ENCODE measurements around the gene TBC1D19.
"Not testable (repeated sequence)": the region's sequence is repeated elsewhere in the genome, so short reads cannot be mapped to it uniquely, and the experiment has no call there.

TBC1D19 gene

DNA sequence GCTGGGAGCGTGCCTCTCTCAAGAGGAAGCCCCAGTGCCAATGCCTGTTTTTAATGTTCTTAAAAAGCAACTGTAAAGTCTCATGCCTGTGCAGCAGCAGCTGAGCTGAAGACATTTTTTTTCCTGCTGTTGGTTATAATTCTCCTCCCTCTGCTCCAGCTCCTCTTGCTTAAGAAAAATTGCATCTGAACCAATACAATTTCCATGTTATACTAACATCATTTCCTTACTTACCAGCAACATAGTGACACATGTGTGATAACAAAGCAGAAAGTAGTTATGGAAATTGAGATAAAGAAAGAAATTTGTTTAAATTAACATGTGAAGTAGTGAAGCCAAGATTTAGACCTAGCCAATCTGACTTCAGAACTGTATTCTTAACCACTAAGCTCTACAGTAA lies 101.4 kb downstream of the TBC1D19 start:
- no peak for DNase-seq

DNA sequence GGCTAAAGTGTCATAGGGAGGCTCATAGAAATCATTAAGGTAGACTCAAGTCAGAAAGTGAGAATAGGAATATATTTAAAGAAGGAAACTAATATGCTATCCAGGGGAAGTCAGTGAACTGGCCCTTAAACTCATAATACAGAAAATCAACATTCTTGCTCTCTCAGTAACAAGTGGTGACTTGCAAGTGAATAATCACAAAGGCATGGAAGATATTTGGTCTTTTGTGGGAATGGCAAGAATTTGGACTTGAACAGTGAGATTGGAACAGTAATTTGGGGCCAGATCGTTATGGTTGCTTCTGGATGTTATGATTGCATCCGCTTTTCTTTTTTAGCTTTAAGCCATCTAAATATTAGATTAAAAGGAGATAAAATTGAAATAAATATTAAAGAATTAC lies 103.8 kb downstream of the TBC1D19 start:
- no peak for DNase-seq

DNA sequence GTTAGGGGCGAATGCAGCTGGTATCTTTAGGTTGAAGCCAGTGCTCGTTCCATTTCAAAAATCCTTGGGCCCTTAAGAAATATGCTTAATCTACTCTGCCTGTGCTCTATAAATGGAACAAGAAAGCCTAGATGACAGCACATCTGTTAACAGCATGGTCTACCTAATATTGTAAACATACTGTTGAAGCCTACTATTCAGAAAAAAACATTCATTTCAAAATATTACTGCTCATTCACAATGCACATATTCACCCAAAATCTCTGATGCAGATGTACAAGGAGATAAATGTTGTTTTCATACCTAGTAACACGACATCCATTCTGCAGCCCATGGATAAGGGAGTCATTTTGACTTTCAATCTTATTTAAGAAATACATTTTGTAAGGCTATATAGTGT lies 106.6 kb downstream of the TBC1D19 start:
- no peak for DNase-seq

DNA sequence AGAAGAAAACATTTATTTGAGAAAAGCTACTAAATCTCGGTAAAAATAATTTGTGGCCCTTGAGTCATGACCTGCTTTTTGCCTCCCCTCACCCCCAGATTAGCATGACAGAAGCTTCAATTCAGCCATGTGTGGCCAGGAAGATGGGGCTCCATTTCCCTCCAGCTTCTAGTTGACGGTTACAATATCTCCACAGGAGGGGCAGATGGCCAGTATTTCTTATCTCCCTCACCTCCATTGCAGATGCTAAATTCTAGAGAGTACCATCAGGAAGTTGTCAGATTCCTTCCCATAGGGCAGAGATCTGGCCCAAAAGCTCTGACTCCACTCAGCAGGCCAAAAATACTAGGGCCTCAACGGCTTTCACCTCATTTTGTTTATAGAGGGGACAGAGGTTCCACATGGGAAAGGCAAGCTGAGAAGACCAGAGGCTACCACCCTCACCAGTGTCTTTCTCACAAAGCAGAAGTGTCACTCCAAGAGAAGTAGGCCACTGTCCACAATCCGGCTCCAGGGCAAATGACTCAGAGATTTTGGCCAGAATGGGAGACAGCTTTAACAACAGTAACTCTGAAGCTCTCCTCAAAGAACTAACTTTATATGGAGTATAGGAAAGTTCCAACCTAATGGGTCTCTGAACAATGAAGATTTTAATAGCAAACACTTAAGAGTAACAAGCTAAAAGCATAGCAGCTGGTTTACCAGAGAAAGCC lies 108.3 kb downstream of the TBC1D19 start:
- no peak for DNase-seq

DNA sequence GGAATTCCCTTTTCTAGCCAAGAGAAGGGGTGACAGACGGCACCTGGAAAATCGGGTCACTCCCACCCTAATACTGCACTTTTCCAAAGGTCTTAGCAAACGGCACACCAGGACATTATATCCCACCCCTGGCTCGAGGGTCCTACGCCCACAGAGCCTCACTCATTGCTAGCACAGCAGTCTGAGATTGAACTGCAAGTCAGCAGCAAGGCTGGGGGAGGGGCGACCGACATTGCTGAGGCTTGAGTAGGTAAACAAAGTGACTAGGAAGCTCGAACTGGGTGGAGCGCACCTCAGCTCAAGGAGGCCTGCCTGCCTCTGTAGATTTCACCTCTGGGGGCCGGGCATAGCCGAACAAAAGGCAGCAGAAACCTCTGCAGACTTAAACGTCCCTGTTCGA lies 110.2 kb downstream of the TBC1D19 start:
- DNase-seq: not testable (repeated sequence)

DNA sequence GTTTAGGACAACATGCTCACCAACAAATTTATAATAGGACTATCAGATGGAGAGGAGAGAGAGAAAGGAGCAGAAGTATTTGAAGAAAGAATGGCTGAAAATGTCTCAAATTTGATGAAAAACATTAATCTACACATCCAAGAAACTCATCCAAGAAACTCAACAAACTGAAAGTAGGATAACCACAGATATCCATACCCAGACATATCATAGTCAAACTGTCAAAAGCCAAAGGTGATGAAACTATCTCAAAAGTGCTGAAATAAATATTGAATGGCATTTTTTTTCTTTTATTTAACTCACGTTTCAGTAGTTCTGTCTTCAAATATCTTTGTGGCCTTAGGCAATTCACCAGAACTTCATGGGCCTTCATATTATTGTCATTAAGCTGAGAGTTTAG lies 116.2 kb downstream of the TBC1D19 start:
- DNase-seq: no peak

DNA sequence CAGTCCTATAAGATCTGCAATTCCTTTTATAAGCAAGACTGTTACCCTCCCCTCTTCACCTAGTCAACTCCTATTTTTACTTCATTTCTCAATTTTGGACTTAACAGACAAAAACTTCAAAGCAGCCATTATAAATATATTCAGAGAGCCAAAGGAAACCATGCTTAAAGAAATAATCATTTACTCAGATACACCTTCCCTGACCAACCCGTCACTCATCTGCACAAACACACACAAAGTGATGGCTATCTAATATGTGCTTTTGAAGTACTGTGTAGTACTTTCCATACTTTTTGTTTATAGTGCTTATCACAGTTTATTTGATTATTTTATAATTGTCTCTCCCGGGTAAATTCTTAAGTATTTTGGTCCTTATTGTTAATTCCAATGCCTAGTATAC lies 117.2 kb downstream of the TBC1D19 start:
- DNase-seq: no peak

DNA sequence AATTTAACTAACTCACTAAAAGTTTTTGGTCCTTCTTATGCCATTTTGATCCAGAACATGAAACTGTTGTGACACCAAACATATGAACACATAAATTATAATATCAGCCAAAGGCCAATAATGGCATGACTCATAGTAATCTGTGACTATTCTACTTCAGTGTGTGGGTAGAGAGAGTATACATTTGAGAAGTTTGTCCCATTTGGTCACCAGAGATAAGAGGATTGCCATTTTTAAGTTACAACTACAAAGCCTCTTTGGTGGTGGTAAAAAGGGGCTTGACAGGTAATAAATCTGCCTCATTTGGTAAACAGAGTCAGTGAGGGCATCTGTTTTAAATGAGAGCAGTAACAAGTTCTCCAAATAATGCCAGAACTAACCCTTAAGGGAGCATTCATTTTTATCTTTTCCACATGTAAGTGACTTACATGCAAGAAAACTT lies 117.9 kb downstream of the TBC1D19 start:
- DNase-seq: no peak

DNA sequence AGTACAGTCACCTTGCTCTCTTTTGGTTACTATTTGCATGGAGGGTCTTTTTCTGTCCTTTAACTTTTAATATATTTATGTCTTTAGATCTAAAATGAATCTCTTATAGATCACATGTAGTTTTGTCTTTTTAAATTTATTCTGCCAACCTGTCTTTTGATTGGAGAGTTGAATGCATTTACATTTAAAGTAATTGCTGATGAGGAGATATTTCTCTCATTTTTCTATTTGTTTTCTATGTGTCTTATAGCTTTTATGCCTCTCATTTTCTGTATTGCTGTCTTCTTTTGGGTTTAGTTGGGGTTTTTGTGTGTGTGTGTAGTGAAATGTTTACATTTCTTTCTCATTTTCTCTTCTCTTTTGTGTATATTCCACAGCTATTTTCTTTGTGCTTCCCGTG lies 123.5 kb downstream of the TBC1D19 start:
- no peak for DNase-seq

DNA sequence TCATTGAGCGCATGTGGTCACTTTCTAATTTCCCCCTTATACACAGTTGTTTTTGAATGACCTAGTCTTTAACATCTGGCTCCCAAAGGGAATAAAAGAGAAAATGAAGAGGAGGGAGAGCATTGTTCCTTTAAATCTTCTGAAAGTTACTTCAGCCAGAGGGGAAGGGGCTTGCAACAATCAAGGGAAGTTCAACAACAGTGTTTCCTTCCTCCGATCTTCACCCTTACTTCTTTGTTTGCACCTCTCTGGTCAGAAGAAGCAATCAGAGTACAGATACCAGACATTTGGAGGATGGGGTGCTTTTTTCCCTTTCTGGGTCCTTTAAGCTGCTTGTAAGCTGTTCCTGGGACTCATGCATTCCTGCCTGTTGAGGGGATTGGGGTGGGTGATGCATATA lies 125.4 kb downstream of the TBC1D19 start:
- DNase-seq: no peak

DNA sequence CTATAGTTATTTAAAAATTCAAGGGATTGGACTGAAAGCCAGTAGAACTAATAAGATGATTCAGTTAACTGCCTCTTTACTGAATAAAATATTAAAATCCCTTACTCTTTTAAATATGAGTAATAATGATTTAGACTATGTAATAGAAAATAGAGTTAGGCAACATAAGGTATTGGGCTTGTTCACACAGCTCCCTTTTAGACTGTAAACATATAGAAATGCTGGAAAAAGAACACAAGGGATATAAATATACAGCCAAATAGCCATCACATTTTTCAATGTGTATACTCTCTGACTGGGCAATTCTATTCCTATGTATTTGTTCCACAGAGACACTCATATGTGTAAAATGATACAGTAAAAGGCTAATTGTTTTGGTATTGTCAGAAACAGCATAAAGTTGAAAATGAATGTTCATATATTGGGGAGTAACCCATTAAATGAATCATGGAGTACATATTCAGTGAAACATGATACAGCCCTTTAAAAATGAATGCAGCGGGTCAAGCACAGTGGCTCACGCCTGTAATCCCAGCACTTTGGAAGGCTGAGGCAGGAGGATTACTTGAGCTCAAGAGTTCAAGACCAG lies 129.8 kb downstream of the TBC1D19 start:
- no peak for DNase-seq

DNA sequence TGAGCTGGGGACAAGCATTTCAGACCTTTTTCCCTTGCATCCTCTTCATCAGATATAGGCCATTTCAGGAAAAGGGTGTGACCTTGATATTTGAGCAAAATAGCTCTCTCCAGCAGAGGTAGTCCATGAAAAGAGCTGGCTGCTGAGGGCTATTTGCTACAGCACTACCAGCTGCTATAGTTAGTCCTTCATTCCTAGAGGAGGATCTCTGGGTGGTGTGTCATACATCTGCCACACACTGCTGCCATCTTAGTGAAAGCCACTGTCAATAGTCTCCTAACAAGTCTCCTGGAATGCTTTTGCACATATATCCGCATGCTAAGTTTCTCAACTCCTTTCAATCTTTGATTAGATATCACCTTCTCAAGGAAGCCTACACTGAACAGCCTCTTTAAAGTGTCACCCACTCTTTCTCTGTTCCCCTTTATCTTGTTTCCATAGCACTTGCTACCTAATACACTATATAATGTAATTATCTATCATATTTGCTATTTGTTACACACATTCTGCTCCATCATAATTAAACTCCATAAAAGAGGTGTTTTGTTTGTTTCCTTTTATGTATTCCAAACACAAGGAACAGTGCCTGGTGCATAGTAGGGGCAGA lies 131.9 kb downstream of the TBC1D19 start:
- no peak for DNase-seq

DNA sequence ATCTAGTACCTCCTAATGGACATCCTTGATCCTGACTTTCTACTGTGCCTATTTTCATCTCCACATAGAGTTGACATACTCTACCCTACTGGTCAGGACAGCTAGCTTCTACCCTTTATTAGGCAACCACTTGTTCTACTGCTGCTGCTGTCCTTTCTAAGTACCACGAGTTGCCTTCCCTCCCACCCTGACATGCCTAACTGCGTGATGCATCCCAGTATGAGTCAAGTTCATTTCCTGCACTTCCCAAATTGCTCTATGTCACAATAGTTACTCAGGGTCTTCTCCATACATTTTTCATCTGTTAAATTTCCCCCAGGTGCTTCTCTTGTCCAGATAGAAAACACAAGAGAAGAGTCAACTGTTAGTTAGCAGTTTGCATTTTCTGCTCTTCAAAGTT lies 133.4 kb downstream of the TBC1D19 start:
- no peak for DNase-seq

DNA sequence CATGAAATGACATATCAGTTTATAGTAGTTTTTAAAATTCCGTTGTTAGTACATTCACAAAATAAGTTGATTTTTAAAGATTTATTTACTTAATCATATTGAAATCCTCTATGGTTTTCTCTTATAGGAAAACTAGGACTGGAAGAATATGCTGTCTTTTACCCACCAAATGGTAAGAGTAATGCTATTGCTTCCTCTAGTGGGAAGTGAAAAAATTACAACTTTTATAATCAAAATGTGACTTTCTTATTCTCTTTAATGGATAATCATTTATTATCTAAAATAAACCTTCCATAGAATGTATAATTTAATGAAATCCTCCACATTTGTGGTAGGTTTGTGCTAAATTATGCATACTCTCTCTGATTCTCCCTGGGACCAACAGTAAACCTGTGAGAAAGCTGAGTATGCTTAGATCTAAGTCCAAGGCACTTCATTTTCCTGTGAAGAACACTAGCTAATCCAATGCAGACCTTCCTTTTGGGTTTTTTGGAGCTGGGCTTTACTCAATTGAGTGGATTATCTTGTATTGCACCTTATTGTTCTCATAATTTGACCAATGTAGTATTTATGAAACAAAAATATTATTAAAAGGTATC lies 136.2 kb downstream of the TBC1D19 start:
- DNase-seq: no peak

DNA sequence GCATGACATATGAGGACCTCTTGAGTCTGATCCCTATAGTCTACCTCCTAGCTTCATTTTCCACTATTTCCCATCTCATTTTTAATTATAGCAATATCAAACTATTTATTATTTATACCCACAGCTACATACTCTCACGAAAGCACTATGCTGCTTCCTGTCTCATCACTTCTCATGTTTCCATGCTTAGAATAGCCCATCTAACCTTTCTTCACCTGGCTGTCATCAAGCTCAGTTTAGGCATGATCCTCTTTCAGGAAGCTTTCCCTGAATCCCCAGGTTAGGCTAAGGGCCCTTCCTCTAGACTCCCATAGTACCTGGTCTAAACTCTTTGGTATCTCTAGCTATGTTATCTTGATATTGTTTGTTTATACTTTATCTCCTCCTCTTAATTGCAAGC lies 137.8 kb downstream of the TBC1D19 start:
- DNase-seq: no peak

DNA sequence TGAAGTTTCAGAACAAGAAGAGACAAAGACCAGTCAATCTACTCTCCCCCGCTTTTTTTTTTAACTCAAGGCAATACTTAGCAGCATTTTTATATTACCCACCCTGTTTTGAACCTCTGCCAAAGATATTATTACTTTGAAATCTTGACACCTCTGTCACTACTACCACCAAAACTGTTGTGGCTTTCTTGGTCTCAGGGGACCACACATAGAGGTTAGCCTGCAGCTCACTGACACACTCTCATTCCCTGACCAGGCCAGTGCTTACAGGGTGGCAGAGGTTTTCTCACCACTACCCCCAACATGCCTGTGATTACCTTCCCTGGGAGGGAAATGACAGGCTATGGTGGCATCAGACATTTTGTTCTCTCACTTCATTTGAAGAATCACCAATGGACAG lies 139.3 kb downstream of the TBC1D19 start:
- no peak for DNase-seq

DNA sequence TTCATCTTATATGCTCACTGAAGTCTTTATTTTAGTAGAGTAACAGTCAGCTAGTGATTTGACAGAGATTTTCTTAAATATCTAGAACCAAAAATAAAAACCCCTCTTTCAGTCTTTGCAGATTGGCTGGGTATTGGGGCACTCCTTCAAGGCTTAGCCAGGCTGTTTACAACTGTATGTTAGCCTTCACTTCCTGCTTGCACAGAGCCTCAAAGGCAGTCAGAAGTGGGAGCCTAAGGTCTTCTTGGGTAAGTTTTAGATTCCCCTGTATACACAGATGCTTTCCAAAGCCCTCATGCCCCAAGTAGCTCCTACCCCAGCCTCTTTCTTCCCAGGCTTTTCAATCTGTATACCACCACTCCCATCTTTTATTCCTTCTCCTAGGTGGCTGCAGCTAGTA lies 140.7 kb downstream of the TBC1D19 start:
- no peak for DNase-seq

DNA sequence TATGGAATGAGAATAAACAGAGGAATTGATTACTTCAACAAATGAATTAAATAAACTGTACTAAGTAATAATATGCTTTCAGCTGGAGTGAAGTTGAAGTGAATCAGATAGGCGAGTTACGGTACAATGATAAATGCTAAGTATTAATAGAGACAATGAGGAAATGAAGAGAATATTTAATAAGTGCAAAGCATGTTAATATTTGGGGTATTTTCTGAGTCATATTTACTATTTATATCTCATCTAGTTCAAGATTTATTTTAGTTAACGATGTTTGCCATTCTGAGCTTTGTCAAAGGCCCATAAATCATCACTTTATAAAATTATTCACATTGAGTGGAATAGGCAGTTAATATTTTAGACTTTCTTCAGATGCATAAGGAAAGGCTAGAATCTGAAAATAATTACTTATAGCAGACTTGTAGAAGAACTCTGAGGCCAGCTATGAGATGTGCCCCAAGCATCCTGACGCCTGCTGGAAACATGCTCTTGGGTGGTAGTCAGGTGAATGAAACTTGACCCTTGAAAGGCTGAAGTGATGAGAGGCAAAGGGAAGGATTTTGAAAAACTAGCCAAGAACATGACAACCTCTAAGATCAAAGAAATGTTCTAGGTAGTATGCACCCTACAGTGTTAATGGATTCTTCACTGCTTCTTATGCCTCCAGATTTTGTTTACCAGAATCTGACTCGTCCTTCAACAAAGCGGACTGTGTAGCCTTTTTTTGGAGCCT lies 142.9 kb downstream of the TBC1D19 start:
- no peak for DNase-seq

DNA sequence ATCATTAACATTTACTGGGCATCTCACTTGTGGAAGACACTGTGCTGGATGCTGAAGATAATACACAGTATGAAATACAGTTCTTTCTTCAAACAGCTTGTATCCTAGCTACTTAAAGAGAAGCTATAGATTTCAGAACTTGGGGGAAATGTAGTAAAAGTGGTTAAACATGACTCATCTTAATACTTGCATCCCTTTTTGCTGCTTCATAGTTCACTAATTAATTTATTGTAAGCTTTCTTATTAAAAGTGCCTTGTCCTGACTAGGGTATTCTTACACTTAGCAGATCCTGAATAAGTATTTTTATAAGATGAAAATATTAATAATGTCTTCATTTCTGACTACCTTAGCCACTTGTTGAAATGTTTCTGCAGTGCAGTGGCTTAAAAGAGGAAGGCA lies 144.0 kb downstream of the TBC1D19 start:
- DNase-seq: no peak

DNA sequence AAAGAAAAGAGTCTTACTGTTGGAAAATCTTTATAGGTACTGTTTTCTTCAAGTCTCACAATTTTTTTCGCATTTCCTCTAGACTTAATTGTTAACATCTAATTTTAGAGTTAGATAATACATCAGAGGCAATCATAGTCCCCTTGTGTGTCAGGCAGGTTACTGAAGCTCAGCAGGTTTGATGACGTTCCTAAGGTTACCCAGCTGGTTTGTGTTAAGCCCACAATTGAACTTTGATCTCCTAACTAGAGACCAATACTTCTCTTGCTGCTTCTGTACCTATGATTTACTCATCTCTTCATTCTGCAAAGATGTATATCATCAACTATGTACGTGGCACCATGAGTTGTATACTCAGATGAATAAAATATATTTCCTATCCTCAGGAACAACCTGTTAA lies 145.1 kb downstream of the TBC1D19 start:
- DNase-seq: no peak

DNA sequence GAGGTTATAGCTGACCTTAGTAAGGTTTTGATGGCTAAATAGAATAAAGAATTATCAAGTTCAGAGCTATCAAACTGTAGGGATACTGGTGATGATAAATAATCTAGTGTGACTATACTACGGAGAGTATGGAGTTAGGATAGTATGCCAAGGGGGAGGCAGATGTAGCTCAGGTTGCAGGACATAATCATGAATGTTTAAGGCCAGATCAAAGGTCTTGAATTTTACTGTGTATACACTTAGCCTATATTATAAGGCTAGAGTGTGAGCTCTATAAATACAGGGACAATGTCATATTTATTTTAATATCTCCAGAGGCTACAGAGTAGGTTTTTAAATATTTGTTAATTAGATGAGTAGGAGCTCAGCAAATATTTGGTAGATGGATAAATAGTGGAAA lies 145.7 kb downstream of the TBC1D19 start:
- no peak for DNase-seq

DNA sequence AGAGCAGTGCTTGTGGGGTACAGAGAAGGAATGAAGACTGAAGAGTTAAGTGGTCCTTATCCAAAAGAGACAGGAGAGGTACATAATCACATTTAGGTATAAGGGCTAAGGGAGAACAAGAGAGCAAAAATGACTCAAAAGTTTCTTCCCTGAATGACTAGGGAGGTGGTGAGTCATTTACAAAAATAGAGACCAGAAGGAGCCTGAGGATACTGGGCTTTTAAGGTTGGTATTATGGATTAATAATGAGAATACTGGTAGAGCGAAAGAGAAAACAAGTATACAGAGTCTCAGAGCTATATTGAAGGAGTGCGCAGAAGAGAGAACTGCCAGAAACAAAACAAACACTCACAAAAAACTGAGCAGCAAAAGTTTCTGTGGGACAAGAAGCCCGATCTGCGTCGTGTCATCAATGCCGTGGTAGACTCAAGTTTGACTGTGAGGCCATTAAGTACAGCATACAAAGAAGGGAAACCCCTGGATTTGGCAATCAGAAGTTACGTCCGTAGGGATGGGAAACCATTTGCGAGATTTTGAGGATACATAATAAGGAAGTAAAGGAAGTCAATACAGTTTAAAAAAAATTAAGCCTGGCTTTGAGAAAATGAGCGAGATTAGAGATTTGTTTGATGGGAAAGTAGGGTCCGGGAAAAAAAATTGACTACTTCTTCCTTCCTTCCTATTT lies 147.6 kb downstream of the TBC1D19 start:
- DNase-seq: no peak

Measured in right kidney (tissue), 1 donor.